Measurements from ENCODE around the gene CBLC.
"Not testable (repeated sequence)": the region's sequence is repeated elsewhere in the genome, so short reads cannot be mapped to it uniquely, and the experiment has no call there.

The CBLC gene

DNA sequence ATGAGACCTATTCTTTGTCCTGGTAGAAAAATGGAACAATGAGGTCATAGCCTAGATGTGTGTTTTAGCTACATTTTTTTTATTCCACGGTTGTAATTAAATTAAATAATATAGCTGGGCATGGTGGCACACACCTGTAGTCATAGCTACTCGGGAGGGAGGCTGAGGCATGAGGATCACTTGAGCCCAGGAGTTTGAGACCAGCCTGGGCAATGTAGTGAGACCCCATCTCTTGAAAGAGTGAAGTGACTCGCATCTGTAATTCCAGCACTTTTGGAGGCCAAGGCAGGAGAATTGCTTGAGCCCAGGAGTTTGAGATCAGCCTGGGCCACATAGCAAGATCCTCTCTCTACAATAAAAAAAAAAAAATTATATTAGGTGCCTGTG, 11.7 kb upstream of the CBLC start:
- DNase-seq, result no peak

DNA sequence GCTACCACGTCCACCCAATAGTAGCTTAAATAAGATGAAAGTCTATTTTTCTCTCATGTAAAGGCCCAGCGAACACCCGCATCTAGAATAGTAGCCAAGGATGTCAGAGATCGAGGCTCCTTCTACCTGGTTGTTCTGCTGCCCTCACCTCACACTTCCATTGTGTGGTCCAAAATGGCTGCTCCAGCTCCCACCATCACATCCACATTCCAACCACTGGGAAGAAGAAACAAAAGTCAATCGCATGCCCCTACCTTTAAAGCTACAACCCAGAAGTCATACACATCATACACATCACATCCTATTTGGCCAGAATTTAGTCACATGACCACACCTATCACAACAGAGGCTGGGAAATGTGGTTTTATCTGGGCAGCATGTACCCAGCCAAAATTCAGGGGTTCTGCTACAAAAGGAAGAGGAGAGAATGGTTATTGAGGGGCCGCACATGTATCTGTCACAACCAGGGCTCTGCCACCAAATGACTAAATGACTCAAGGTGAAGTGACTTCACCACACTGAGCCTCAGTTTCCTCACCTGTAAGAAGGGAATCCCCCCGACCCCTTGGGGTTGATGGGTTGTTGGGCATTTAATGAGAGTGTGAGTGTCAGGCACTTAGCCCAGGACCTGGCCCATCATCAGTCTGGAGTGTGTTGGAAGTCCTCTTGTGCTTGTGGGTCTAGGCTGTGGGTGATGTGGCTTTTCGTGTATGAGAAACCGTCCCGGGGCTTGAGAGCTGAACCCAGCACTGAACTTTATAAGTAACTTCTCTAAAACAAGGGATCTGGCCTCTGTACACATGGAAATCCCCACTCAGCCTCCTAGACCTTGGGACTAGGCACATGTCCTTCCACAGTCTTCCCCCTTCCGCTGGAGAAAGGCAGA, 10.2 kb upstream of the CBLC start:
- no peak for DNase-seq

- peak; percentile 92 for DNase-seq
Measured at GRCh38 chr19:44770550-44771257, 7.0 kb upstream of the CBLC start.

DNA sequence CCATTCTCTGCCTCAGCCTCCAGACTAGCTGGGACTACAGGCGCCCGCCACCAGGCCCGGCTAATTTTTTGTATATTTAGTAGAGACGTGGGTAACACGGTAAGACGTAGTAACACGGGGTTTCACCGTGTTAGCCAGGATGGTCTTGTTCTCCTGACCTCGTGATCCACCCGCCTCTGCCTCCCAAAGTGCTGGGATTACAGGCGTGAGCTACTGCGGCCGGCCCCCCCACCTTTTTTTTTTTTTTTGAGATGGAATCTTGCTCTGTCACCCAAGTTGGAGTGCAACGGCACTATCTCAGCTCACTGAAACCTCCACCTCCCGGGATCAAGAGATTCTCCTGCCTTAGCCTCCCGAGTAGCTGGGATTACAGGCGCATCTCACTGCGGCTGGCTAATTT, 5.5 kb upstream of the CBLC start:
- DNase-seq, result not testable (repeated sequence)

- peak; percentile 76 for DNase-seq
Measured at GRCh38 chr19:44772959-44773358, 4.7 kb upstream of the CBLC start.

DNA sequence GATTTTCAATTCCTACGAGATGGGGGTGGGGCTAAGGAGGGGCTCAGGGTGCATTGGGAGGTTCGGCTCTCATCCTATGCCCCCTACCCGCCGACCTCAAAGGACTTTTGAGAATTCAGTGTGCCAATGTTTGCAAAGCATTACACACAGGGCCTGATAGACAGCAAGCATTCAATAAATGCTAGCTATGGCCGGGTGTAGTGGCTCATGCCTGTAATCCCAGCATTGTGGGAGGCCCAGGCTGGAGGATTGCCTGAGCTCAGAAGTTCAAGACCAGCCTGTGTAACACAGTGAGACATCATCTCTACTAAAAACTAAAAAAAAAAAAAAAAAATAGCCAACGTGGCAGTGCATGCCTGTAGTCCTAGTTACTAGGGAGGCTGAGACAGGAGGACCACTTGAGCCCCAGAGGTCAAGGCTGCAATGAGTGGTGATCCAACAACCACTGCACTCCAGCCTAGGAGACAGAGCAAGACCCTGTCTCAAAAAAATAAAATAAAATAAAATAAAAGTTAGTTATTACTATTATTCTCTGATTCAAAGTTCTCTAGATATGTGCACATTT, 1.9 kb upstream of the CBLC start:
- DNase-seq, result no peak

GRCh38 chr19:44776402-44777096, 1.1 kb upstream of the CBLC start:
- DNase-seq, result no peak

DNA sequence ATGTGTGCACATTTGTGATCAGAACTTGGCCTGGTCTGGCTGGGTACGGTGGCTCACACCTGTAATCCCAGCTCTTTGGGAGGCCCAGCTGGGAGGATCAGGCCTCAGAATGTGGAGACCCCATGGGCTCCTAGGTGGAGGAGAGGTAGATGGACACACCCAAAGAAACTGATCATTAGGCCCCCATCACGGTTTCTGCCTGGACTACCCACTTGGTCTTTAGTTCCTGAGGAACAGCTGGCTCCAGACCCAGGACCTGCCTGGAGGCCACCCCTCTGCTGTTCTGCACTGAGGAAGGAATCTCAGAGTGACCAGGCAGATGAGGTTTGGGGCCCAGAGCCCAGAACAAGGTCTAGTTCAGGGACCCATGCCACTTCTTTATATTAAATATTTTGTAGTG, 1.5 kb downstream of the CBLC start:
- DNase-seq, result no peak

DNA sequence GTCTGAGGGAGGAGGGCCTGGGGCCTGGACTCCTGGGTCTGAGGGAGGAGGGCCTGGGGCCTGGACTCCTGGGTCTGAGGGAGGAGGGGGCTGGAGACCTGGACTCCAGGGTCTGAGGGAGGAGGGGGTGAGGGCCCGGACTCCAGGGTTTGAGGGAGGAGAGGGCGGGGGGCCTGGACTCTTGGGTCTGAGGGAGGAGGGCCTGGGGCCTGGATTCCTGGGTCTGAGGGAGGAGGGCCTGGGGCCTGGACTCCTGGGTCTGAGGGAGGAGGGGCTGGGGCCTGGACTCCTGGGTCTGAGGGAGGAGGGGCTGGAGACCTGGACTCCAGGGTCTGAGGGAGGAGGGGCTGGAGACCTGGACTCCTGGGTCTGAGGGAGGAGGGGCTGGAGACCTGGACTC, 4.0 kb downstream of the CBLC start:
- not testable (repeated sequence) for DNase-seq

- DNase-seq, result no peak
Measured at GRCh38 chr19:44782729-44783128, 5.0 kb downstream of the CBLC start.

GRCh38 chr19:44783545-44783944, 5.9 kb downstream of the CBLC start:
- DNase-seq, result no peak

DNA sequence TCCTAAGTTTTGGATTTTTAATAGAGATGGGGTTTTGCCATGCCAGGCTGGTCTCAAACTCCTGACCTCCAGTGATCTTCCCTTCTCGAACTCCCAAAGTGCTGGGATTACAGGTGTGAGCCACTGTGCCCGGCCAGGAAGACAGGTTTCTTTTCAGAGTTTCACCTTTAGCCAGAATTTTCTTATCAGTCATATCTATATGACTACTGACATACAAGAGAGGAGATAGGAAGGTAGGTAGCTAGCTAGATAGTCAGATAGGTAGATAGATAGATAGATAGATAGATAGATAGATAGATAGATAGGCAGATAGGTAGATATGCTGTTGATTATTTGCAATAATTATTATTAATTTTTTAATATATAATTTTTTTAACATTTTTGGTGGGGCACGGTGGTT, 7.6 kb downstream of the CBLC start:
- DNase-seq, result no peak

GRCh38 chr19:44785993-44786392, 8.3 kb downstream of the CBLC start:
- DNase-seq, result no peak

DNA sequence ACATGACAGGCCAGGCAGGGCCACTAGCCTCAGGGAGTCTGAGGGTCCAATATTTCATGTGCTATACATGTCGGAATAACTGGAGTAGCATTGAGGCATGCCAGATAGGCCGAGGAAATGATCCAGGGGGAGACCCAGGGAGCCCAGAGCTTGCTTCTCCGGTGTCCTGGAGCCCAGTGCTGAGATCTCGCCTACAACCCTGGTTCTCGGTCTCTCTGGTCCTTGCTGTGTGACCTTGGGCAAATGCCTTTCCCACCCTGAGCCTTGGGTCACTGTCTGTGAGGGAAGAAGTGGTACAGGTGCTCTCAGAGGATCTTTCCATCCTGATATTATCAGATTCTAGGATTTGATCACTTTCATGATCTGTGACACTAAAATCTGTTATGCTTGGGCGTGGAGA, 11.3 kb downstream of the CBLC start:
- DNase-seq, result no peak

DNA sequence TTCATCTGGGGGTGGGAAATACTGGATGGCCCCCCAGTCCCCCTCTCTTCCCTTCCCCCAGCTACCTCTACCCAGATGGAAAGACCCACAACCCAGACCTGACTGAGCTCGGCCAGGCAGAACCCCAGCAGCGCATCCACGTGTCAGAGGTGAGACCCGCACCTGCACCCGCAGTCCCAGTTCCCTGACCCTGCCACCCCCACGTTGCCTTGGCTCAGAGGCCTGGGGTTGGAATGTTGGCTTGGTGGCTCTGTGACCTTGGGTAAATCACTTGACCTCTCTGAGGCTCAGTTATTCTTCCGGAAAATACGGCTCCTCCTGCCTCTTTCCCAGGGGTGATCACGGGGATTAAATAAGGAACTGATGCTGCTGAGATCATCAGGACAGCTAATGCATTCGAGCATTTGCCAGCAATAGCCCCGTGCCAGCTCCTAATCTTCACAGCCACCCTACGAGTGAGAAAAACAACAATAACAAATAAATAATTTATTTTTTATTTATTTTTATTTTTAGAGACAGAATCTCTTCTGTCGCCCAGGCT, 12.3 kb downstream of the CBLC start:
- no peak for DNase-seq

- no peak for DNase-seq
Measured at GRCh38 chr19:44792281-44792680, 14.6 kb downstream of the CBLC start.

GRCh38 chr19:44794610-44795009, 16.9 kb downstream of the CBLC start:
- no peak for DNase-seq

GRCh38 chr19:44795398-44795987, 17.8 kb downstream of the CBLC start:
- no peak for DNase-seq

- peak; percentile 33 for DNase-seq
Measured at GRCh38 chr19:44796701-44797115, 19.0 kb downstream of the CBLC start.

DNA sequence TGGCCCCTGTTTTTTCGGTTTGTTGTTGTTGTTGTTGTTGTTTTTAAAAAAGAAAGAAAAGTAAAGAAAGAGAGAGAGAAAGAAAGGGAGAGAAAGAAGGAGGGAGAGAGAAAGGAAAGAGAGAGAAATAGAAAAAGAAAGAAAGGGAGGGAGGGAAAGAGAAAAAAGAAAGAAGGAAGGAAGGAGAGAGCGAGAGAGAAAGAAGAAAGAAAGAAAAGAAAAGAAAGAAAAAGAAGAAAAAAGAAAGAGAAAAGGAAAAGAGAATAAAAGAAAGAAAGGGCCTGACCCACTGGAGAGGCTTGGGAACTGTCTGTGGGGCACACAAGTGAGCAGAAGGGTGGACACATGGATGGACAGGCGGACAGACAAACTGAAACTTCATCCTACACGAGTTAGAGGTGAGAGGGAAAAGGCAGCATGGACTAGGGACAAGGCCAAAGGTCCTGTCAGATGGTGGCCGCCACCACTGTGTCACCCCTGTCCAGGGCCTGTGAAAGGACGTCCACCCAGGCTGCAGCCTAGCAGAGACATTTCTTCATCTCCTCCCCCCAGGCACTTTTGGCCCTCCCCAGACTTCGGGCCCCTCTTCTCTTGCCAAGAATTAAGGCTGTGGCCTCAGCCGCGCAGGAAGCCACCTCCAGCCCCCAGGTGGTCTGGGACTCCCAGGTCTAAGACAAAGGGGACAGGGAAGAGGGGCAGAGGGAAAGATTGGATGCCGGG, 22.1 kb downstream of the CBLC start:
- no peak for DNase-seq

GRCh38 chr19:44800461-44800860, 22.8 kb downstream of the CBLC start:
- DNase-seq, result peak; percentile 71

Data from fibroblast of upper back skin (primary cell).